Lower leg skin (tissue), 3 donors: ENCODE measurements around the gene CDC14A.

Experiments
- CTCF ChIP-seq, 3 donors: fragments of 450-650 bp; IDR thresholded peaks; one replicate each; pipeline ENCODE4 v1.5.1; 2016; ENCODE audit warnings: antibody characterized with exemption in 3 of 3, mild to moderate bottlenecking in 3 of 3, moderate library complexity in 2 of 3
- POLR2A ChIP-seq, 2 donors: fragments of 450-650 bp; IDR thresholded peaks; one replicate each; pipeline ENCODE4 v1.6.1; 2016 to 2017; ENCODE audit warnings: antibody characterized with exemption in 2 of 2, mild to moderate bottlenecking in 1 of 2, moderate library complexity in 1 of 2

- no peak for TF ChIP-seq CTCF (IDR thresholded peaks at IDR 0.05)
- no peak for TF ChIP-seq POLR2A (IDR thresholded peaks at IDR 0.05)
Measured at GRCh38 chr1:100545855-100546254, 193.5 kb downstream of the CDC14A start.
